ENCODE results near the gene ARL6. TPM values are rescaled to one million over a fixed set of nuclear protein-coding genes. Genes with fewer than 3 reads are reported as not detected.

ARL6 gene
- total RNA-seq, 1 donor from 2014 or later, result 6.0 TPM

DNA sequence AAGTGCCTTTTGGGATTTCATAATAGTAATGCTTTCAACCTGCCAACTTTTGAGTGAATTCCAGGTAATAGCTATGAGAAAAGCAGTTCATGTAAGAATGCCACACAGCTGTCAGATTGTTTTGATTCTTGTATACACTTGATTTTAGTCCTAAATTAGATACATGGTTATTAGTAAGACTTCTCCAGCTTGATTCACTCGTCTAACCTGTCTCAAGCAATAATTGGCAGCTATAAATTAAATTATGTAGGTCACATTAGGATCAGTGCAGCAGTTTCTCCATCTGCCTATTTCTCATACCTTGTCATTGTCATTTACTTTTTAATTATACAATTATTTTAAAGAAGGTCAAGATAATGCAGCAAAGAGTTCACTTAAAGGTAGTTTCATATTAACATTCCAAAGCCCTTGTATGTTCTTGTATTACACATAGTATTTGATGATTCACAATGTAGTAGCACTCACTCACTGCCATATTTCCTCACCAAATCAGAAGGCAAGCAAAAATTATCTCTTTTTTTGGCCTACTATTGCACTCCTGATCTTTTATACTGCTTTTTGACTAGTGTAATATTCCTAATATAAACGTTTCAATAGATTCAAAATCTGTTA, 46.3 kb downstream of the ARL6 start:
- Mint-ChIP-seq H3K4me3 (no peak overlapping the region), H3K9me3 (no peaks in the 10 kb centered on the region), H3K27me3 (peaks cover 8% of the 10 kb centered on the region), H3K27ac (no peak overlapping the region), H3K36me3 (no peaks in the 10 kb centered on the region), H3K4me1 (ENCODE audit: unreplicated experiment) (no peaks in the 10 kb centered on the region)
- no peak for DNase-seq (ENCODE audit: extremely low spot score, unreplicated experiment)
- TF ChIP-seq, protein P1, sequence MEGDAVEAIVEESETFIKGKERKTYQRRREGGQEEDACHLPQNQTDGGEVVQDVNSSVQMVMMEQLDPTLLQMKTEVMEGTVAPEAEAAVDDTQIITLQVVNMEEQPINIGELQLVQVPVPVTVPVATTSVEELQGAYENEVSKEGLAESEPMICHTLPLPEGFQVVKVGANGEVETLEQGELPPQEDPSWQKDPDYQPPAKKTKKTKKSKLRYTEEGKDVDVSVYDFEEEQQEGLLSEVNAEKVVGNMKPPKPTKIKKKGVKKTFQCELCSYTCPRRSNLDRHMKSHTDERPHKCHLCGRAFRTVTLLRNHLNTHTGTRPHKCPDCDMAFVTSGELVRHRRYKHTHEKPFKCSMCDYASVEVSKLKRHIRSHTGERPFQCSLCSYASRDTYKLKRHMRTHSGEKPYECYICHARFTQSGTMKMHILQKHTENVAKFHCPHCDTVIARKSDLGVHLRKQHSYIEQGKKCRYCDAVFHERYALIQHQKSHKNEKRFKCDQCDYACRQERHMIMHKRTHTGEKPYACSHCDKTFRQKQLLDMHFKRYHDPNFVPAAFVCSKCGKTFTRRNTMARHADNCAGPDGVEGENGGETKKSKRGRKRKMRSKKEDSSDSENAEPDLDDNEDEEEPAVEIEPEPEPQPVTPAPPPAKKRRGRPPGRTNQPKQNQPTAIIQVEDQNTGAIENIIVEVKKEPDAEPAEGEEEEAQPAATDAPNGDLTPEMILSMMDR (conservative IDR thresholded peaks at IDR 0.05), result no peak

DNA sequence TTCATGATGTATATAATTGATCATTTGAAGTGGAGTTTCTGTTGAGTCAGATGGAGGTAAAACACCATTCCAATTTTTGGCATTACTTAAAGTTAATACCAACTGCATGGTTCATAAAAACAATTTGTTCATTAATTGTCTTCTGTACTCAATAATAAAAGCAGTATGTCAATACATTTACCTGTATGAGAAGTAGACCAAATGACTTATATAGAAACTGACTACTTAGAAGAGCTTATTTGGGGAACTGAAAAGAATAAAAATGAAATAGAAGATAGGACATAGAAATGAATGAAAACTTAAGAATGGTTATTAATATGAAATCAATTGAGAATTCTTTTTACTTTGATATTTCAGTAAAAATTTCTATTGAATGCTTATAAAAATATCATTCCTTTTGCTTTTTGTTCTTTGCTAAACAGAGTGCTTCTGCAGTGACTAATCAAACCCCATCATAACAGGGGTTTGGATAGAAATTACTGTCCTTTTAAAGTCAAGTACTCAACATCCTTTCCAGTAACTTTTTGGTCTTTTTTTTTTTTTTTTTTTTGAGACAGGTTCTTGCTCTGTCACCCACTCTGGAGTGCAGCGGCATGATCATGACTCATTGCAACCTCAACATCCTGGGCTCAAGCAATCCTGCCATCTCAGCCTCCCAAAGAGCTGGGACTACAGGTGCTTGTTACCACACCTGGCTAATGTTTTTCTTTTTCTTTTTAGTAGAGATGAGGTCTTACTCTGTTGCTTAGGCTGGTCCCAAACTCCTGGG, 50.8 kb downstream of the ARL6 start:
- Mint-ChIP-seq H3K4me3 (no peak overlapping the region), H3K9me3 (no peaks in the 10 kb centered on the region), H3K36me3 (no peaks in the 10 kb centered on the region), H3K27me3 (peaks cover 31% of the 10 kb centered on the region), H3K27ac (no peak overlapping the region), H3K4me1 (ENCODE audit: unreplicated experiment) (peaks cover 4% of the 10 kb centered on the region)
- DNase-seq (ENCODE audit: extremely low spot score, unreplicated experiment), result no peak
- TF ChIP-seq, protein P1 (conservative IDR thresholded peaks at IDR 0.05), result no peak

GRCh38 chr3:97816811-97817210, 52.3 kb downstream of the ARL6 start:
- no peak for DNase-seq (ENCODE audit: extremely low spot score, unreplicated experiment)
- Mint-ChIP-seq H3K27me3 (peaks cover 43% of the 10 kb centered on the region), H3K4me3 (no peak overlapping the region), H3K27ac (no peak overlapping the region), H3K9me3 (no peaks in the 10 kb centered on the region), H3K4me1 (ENCODE audit: unreplicated experiment) (peaks cover 10% of the 10 kb centered on the region), H3K36me3 (no peaks in the 10 kb centered on the region)
- TF ChIP-seq, protein P1 (conservative IDR thresholded peaks at IDR 0.05), result no peak

DNA sequence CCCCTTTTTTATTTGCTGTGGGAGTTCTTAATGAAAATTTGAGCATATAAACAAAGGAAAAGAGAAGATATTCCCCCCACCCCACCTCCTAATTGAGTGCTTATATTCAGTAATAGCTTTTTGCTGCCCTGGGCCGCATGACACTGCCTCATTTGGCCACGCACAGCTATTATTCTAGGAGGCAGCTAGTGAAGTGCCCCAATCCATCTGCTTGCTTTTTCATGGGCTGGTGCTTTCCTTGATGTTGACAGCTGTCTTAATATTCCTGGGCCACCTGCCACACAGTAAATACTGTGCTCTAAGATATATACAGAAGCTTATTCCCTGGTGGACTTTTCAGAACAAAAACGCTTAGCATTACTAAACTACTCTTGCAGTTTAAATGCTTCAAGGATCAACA, 53.4 kb downstream of the ARL6 start:
- H3K27ac Mint-ChIP-seq, result no peak overlapping the region
- H3K4me1 Mint-ChIP-seq (ENCODE audit: unreplicated experiment), result peaks cover 12% of the 10 kb centered on the region
- no peak for DNase-seq (ENCODE audit: extremely low spot score, unreplicated experiment)
- H3K9me3 Mint-ChIP-seq, result no peaks in the 10 kb centered on the region
- no peaks in the 10 kb centered on the region for H3K36me3 Mint-ChIP-seq
- TF ChIP-seq, protein P1 (conservative IDR thresholded peaks at IDR 0.05), result no peak
- peaks cover 50% of the 10 kb centered on the region for H3K27me3 Mint-ChIP-seq
- no peak overlapping the region for H3K4me3 Mint-ChIP-seq

DNA sequence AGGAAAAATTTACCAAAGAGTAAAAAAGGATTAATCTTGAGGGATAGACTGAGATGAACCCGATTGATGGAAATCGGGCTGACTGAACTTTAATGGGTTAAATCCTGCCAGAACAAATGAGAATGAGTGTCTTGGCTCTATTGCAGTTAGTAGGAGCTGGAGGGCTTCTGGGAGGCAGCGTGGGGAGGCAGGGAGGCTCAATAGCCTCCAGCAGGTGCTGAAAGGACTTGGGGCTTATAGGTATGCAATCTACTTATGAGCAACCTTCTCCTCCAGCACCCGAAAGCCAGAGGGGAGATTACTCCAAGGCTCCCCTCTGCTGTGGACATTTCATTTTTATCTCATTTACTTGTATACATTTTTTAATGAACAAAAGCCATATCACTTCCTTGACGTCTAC, 56.2 kb downstream of the ARL6 start:
- Mint-ChIP-seq H3K4me1 (ENCODE audit: unreplicated experiment) (peaks cover 32% of the 10 kb centered on the region), H3K36me3 (peaks cover 7% of the 10 kb centered on the region), H3K4me3 (peak overlapping the region; percentile 99), H3K27me3 (peaks cover 69% of the 10 kb centered on the region), H3K27ac (peak overlapping the region; percentile 57), H3K9me3 (no peaks in the 10 kb centered on the region)
- TF ChIP-seq, protein P1 (conservative IDR thresholded peaks at IDR 0.05), result no peak
- no peak for DNase-seq (ENCODE audit: extremely low spot score, unreplicated experiment)

Measured in type B pancreatic cell (in vitro differentiated cells).